PC-9 (cell line): Measurements from ENCODE around the gene ZDHHC7.

Experiments
- EZH2 ChIP-seq: fragments of 200-600 bp; sonication (generic); IDR thresholded peaks from 2 replicates; pipeline ENCODE4 v1.8.0; 2017; ENCODE audit warnings: antibody characterized with exemption, low read depth
- TF ChIP-seq, protein P1 (sequence below): fragments of 200-600 bp; sonication (generic); conservative IDR thresholded peaks from 2 replicates; pipeline ENCODE4 v1.6.1; 2017; ENCODE audit warnings: mixed run types, antibody characterized with exemption, mild to moderate bottlenecking, moderate library complexity

DNA sequence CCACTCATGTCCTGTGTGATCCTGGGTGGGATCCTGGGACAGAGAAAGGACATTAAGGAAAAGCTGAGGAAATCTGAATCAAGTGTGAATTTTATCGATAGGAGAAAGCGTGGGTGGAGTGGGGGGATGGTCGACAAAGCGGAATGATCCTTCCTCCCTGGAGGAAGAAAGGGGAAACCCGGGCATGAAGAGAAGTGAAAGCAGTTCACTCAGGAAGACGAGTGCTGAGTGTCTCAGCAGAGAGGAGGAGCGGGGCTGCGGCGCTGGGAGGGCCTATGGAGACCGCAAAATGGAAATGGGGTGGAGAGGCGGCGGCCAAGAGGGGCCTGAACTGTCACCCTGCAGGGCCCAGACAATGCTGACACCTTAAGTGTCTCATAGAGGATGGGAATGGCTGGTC is 8.7 kb downstream of the ZDHHC7 start:
- TF ChIP-seq, protein P1, sequence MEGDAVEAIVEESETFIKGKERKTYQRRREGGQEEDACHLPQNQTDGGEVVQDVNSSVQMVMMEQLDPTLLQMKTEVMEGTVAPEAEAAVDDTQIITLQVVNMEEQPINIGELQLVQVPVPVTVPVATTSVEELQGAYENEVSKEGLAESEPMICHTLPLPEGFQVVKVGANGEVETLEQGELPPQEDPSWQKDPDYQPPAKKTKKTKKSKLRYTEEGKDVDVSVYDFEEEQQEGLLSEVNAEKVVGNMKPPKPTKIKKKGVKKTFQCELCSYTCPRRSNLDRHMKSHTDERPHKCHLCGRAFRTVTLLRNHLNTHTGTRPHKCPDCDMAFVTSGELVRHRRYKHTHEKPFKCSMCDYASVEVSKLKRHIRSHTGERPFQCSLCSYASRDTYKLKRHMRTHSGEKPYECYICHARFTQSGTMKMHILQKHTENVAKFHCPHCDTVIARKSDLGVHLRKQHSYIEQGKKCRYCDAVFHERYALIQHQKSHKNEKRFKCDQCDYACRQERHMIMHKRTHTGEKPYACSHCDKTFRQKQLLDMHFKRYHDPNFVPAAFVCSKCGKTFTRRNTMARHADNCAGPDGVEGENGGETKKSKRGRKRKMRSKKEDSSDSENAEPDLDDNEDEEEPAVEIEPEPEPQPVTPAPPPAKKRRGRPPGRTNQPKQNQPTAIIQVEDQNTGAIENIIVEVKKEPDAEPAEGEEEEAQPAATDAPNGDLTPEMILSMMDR, result no peak
- TF ChIP-seq EZH2, result no peak
